Measurements from ENCODE around the gene RNASEH2A. TPM values are rescaled to one million over a fixed set of nuclear protein-coding genes. Genes with fewer than 3 reads are reported as not detected.
A peak's percentile ranks its signal among the peaks of the same experiment; 100 is the strongest.

The RNASEH2A gene
- total and polyA plus RNA-seq, 2 of the 13 experiments (the other 11 are each of a cell fraction or from before 2014, with no cell fraction given) = 25.1 to 35.8 TPM

DNA sequence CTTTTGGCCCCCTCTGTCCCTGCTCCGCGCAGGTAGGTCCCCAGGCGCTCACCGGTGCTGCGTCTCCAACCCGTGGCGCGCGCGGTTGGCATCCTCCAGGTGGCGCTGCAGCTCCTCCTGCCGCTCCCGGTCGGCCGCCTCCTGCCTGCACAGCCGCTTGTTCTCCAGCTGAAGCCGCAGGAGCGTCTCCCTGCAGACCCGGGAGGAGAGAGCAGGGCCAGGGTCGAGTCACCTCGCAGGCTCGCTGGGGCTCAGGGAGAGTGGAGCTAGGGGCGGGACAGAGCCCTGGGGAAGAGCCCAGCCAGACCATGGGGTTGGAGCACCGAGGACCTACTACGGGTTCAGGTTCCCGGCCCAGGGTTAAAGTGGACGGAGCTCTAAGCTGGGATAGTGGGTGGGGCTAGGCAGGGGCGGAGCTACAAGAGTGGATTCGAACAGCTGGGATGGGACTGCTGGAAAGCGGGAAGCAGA lies 40.3 kb upstream of the RNASEH2A start (continued):
- TF ChIP-seq ZFP36L2 (CRISPR knock-in tag; IDR thresholded peaks at IDR 0.05) (no peak), CBX5 (CRISPR knock-in tag; IDR thresholded peaks at IDR 0.05; ENCODE audit: borderline replicate concordance) (0 out of 2 replicates have a peak, but pooled peaks have one; percentile 63), KDM1A (CRISPR knock-in tag; IDR thresholded peaks at IDR 0.05) (0 out of 2 replicates have a peak, but pooled peaks have one; percentile 10), PTBP1 (IDR thresholded peaks at IDR 0.05; ENCODE audit: low read depth, low read length, poor library complexity, severe bottlenecking) (peak; percentile 56), ZNF598 (CRISPR knock-in tag; IDR thresholded peaks at IDR 0.05; ENCODE audit: borderline replicate concordance) (no peak; the same call in 1 of the 2 replicates), ZNF350 (CRISPR knock-in tag; IDR thresholded peaks at IDR 0.05; ENCODE audit: borderline replicate concordance, low read depth) (peak; percentile 68; the same call in 1 of the 2 replicates), HOXA3 (CRISPR knock-in tag; IDR thresholded peaks at IDR 0.05) (peak; percentile 82), HOXD1 (CRISPR knock-in tag; IDR thresholded peaks at IDR 0.05) (no peak), NFE2L1 (CRISPR knock-in tag; IDR thresholded peaks at IDR 0.05; ENCODE audit: borderline replicate concordance) (no peak), FOXA3 (CRISPR knock-in tag; IDR thresholded peaks at IDR 0.05) (0 out of 2 replicates have a peak, but pooled peaks have one; percentile 7), SP2 (CRISPR knock-in tag; IDR thresholded peaks at IDR 0.05) (no peak), ZNF747 (CRISPR knock-in tag; IDR thresholded peaks at IDR 0.05; ENCODE audit: borderline replicate concordance) (peak; percentile 78; the same call in 1 of the 2 replicates), ZNF788 (CRISPR knock-in tag; IDR thresholded peaks at IDR 0.05; ENCODE audit: borderline replicate concordance) (peak; percentile 89), ZSCAN29 (CRISPR knock-in tag; conservative IDR thresholded peaks at IDR 0.05) (peak; percentile 25; the same call in 1 of the 2 replicates), MTA1 (CRISPR knock-in tag; IDR thresholded peaks at IDR 0.05; ENCODE audit: borderline replicate concordance) (peak; percentile 79; the same call in 1 of the 2 replicates), KMT2B (CRISPR knock-in tag; IDR thresholded peaks at IDR 0.05) (peak; percentile 62), RELA (CRISPR knock-in tag; IDR thresholded peaks at IDR 0.05) (0 out of 2 replicates have a peak, but pooled peaks have one; percentile 61), GATAD2A (CRISPR knock-in tag; IDR thresholded peaks at IDR 0.05) (peak; percentile 65), SNAPC2 (CRISPR knock-in tag; IDR thresholded peaks at IDR 0.05) (no peak), FOXO1 (CRISPR knock-in tag; IDR thresholded peaks at IDR 0.05) (peak; percentile 67; the same call in 1 of the 2 replicates), PAWR (CRISPR knock-in tag; IDR thresholded peaks at IDR 0.05; ENCODE audit: borderline replicate concordance) (no peak), HNRNPK (IDR thresholded peaks at IDR 0.05; ENCODE audit: low read depth, low read length, poor library complexity, severe bottlenecking) (peak; percentile 46)
- TF ChIP-seq, protein P1, sequence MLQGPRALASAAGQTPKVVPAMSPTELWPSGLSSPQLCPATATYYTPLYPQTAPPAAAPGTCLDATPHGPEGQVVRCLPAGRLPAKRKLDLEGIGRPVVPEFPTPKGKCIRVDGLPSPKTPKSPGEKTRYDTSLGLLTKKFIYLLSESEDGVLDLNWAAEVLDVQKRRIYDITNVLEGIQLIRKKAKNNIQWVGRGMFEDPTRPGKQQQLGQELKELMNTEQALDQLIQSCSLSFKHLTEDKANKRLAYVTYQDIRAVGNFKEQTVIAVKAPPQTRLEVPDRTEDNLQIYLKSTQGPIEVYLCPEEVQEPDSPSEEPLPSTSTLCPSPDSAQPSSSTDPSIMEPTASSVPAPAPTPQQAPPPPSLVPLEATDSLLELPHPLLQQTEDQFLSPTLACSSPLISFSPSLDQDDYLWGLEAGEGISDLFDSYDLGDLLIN (CRISPR knock-in tag; IDR thresholded peaks at IDR 0.05; ENCODE audit: borderline replicate concordance) = no peak
- TF ChIP-seq, protein P2, sequence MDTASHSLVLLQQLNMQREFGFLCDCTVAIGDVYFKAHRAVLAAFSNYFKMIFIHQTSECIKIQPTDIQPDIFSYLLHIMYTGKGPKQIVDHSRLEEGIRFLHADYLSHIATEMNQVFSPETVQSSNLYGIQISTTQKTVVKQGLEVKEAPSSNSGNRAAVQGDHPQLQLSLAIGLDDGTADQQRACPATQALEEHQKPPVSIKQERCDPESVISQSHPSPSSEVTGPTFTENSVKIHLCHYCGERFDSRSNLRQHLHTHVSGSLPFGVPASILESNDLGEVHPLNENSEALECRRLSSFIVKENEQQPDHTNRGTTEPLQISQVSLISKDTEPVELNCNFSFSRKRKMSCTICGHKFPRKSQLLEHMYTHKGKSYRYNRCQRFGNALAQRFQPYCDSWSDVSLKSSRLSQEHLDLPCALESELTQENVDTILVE (CRISPR knock-in tag; IDR thresholded peaks at IDR 0.05) = peak; percentile 48; the same call in 1 of the 2 replicates
- TF ChIP-seq, protein P3, sequence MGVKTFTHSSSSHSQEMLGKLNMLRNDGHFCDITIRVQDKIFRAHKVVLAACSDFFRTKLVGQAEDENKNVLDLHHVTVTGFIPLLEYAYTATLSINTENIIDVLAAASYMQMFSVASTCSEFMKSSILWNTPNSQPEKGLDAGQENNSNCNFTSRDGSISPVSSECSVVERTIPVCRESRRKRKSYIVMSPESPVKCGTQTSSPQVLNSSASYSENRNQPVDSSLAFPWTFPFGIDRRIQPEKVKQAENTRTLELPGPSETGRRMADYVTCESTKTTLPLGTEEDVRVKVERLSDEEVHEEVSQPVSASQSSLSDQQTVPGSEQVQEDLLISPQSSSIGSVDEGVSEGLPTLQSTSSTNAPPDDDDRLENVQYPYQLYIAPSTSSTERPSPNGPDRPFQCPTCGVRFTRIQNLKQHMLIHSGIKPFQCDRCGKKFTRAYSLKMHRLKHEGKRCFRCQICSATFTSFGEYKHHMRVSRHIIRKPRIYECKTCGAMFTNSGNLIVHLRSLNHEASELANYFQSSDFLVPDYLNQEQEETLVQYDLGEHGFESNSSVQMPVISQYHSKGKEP (CRISPR knock-in tag; IDR thresholded peaks at IDR 0.05) = no peak
- TF ChIP-seq, protein P4, sequence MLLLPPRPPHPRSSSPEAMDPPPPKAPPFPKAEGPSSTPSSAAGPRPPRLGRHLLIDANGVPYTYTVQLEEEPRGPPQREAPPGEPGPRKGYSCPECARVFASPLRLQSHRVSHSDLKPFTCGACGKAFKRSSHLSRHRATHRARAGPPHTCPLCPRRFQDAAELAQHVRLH (CRISPR knock-in tag; IDR thresholded peaks at IDR 0.05; ENCODE audit: borderline replicate concordance, low read depth) = peak; percentile 70; the same call in 1 of the 2 replicates
